GM21825 (cell line): ENCODE results near the gene TCFL5.
"Not testable (repeated sequence)": the region's sequence is repeated elsewhere in the genome, so short reads cannot be mapped to it uniquely, and the experiment has no call there.

Experiments used
- ATAC-seq: cut with Tn5 transposase; IDR thresholded peaks from one replicate; pipeline ENCODE4 v1.9.1; 2021; ENCODE audit warnings: mild to moderate bottlenecking, moderate library complexity; ENCODE audit not compliant: unreplicated experiment

The TCFL5 gene

GRCh38 chr20:62858058-62858830 is 3.4 kb downstream of the TCFL5 start:
- no peak for ATAC-seq

GRCh38 chr20:62856931-62857619 is 4.5 kb downstream of the TCFL5 start:
- no peak for ATAC-seq

- no peak for ATAC-seq
These were observed 6.5 kb downstream of the TCFL5 start for GRCh38 chr20:62855120-62855519.

DNA sequence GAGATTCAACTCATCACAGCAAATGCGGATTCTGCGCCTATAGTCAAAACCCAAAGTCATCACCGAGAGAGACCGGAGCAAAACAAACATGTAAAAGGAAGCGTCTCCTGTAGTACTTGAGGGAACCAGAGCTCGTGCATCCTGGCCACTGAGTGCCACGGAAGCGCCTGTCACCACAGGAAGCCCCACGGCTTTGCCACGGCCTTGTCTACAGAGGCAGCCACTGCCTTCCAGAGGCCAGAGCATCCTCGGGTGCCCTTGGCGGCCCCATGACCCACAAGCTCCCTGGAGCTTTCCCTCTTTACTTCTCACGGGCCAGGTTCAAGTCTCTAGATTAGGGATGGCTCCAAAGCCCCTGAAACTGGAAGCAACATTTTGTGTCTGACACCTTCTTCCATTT is 7.5 kb downstream of the TCFL5 start:
- no peak for ATAC-seq

- not testable (repeated sequence) for ATAC-seq
These were observed 8.3 kb downstream of the TCFL5 start for GRCh38 chr20:62853304-62853703.

DNA sequence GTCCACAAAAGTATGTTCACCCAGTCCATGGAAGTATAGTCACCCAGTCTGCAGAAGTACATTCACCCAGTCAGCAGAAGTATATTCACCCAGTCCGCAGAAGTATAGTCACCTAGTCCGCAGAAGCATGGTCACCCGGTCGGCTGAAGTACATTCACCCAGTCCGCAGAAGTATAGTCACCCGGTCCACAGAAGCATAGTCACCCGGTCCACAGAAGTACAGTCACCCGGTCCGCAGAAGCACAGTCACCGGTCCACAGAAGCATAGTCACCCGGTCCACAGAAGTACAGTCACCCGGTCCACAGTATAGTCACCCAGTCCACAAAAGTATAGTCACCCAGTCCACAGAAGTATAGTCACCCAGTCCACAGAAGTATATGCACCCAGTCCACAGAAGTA is 8.8 kb downstream of the TCFL5 start:
- ATAC-seq: no peak

- no peak for ATAC-seq
These were observed 9.4 kb downstream of the TCFL5 start for GRCh38 chr20:62852196-62852595.

- ATAC-seq: no peak
These were observed 11.2 kb downstream of the TCFL5 start for GRCh38 chr20:62850333-62850974.

DNA sequence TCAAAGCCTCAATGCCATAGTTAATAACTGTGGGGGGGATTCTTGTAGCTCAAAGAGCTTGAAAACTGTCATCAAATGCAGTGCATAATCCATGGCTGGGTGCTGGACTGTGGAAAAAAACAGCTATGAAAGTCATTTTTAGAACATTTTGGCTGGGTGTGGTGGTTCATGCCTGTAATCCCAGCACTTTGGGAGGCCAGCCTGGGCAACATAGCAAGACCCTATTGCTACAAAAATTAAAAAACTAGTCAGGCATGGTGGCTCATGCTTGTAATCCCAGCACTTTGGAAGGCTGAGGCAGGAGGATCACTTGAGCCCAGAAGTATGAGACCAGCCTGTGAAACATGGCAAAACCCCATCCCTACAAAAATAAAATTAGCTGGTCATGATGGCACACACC is 12.2 kb downstream of the TCFL5 start:
- no peak for ATAC-seq

GRCh38 chr20:62848917-62849316 is 12.7 kb downstream of the TCFL5 start:
- not testable (repeated sequence) for ATAC-seq

GRCh38 chr20:62846166-62846890 is 15.3 kb downstream of the TCFL5 start:
- ATAC-seq: no peak

DNA sequence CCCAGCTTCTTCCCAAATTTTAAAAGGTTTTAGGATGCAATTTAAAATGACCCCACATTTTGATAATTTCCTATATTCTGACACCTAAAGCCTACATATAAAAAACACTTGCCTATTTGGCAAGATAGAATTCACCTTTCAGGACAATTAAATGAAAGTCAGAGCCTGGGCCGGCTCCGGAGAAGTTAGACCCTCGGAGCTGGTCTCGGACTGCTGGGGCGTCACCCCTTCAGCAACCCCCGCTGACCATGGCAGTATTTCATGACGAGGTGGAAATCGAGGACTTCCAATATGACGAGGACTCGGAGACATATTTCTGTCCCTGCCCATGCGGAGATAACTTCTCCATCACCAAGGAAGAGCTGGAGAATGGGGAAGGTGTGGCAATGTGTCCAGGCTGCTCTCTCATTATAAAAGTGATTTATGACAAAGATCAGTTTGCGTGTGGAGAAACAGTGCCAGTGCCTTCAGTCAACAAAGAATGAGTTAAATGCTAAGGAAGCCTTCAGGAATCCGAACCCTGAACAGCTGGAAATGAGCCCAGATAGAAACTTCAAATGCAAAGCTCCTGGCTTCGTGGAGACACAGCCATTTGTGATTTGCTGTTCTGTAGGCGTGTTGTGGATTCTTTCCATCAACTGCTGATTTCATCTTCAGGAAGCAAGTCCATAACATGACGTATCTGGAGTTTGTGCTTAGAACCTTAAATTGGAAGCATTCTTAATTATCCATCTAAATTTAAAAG is 16.0 kb downstream of the TCFL5 start:
- ATAC-seq: no peak

GRCh38 chr20:62844182-62844581 is 17.4 kb downstream of the TCFL5 start:
- no peak for ATAC-seq

DNA sequence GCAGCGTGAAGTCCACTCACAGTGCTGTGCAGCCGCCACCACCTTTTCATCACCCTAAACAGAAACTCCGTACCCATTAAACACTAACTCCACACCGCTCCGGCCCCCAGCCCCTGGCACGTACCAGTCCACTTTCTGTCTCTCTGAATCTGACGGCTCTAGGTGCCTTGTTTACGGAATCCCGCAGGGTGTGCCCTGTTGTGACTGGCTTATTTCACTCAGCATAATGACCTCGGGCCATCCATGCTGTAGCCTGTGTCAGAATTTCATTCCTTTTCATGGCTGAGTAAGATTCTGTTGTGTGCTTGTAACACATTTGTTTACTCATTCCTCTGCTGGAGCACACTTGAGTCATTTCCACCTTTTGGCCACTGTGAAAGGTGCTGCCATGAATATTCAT is 18.0 kb downstream of the TCFL5 start:
- no peak for ATAC-seq

DNA sequence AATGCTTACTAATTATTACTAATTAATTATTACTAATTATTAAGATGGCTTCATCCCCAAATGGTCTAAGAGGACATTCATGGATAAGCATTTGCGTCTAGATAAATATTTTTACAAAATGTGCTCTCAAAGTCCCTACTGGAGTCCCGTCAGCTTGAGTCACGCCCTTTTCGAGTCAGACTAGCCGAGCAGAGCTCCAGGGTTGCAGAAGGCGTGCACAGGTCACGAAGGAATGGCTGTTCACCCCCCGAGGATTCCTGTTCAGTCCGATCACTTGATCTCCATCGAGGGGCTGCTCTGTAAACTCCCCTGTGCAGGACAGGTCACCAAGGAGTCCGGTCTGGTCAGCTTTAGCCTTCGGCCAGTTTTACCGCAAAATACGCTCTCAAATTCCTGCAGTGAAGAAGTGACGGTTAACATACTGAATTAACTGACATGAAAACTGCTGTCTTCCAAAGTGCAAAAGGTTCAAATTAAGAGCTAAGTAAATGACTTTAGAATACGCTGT is 19.9 kb downstream of the TCFL5 start:
- ATAC-seq: no peak

- no peak for ATAC-seq
These were observed 21.1 kb downstream of the TCFL5 start for GRCh38 chr20:62840244-62841197.

DNA sequence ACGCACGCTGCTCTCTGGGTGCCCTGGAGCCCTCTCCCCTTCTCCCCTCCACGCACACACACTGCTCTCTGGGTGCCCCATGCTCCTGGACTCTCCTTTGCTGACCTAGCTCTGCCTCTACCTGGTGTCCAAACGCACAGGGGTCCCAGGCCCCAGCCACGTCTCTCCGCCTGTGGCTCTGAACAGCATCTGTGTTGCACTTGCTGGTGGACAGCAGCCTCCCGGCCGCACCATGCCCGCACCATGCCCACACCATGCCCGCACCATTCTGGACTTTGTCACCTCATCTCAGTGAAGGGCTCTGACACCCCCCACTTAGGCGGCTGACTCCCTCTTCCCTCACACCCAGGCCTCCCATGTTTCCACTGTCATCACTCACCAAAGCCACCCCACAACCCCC is 21.8 kb downstream of the TCFL5 start:
- ATAC-seq: no peak

DNA sequence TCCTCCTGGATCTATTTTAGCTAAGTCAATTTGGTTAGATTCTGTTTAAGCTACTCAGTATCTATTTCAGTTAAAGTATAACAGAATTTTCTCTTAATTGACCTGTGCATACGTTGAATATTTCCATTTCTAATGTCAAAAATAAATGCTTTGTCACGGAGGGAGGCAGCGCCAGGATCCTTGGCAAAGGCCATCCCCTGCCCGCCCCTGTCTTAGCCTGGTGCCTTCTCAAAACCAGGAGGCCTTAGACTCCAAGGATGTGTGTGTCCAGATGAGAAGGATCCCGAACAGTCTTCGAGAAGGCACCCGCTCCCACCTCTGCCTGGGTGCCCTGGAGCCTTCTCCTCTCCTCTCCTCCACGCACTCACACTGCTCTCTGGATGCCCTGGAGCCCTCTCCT is 22.4 kb downstream of the TCFL5 start:
- no peak for ATAC-seq

DNA sequence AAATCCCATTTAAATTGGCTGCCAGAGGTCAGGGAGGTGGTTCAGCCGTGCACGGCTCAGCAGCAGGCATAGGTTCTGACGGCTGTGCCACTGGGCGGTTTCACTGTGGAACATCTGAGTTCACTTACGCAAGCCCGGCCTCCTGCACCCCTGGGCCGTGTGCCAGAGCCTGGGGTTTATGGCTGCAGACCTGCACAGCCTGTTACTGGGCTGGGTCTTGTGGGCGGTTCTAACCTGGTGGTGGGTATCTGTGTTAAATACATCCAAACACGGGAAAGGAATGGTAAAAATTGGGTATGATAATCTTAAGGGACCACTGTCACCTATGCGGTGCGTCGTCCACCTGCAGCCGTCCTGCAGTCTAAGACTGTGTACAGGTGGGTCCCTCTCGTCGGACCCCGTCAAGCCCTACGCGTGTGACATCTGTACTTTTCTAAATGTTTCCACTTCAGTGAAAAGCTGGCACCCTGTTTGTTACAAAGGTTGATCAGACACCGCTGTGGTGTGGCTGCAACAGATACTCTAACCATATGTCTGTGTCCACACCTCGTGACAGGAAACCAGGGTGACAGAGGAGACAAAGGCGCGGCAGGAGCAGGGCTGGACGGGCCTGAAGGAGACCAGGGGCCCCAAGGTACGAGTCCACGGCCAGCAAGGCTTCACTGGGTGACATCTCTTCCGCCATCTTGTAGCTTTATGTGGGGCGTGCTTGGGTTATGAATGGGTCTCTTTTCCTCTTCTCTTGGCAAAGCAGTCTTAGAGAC is 23.3 kb downstream of the TCFL5 start:
- peak; percentile 65 for ATAC-seq
